ENCODE results near the gene SIMC1.
"Not testable (repeated sequence)": the region's sequence is repeated elsewhere in the genome, so short reads cannot be mapped to it uniquely, and the experiment has no call there.

Gene SIMC1

GRCh38 chr5:176194238-176195083 is 43.8 kb upstream of the SIMC1 start:
- not testable (repeated sequence) for H3K9ac ChIP-seq; H3K27me3 ChIP-seq (ENCODE audit: control insufficient read depth, insufficient read depth, low read length); H3K4me3 ChIP-seq (ENCODE audit: low read depth, low read length); H3K4me1 ChIP-seq; H2AFZ ChIP-seq; H3K36me3 ChIP-seq (ENCODE audit: control insufficient read depth, insufficient read depth, low read length); H3K79me2 ChIP-seq; H3K27ac ChIP-seq; H3K4me2 ChIP-seq (ENCODE audit: low read length); H3K9me3 ChIP-seq (ENCODE audit: control insufficient read depth, low read length)

DNA sequence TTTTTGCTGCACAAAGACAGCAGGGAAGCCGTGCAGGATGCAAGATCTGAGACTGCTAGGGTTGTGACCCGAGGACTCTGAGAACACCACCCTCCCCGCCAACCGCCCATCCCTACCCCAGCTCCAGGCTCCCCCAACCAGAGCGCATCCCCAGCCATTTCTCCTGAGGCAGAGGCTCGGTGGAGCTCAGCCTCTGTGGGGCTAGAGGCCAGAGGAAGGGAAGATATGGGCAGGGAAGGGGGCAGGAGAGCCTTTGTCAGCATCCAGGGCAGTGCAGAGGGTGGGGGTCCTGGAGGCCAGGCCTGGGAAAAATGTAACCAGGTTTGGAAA is 43.2 kb upstream of the SIMC1 start:
- not testable (repeated sequence) for H2AFZ ChIP-seq; H3K4me2 ChIP-seq (ENCODE audit: low read length); H3K9ac ChIP-seq; H3K27me3 ChIP-seq (ENCODE audit: control insufficient read depth, insufficient read depth, low read length); H3K9me3 ChIP-seq (ENCODE audit: control insufficient read depth, low read length); H3K4me3 ChIP-seq (ENCODE audit: low read depth, low read length); H3K36me3 ChIP-seq (ENCODE audit: control insufficient read depth, insufficient read depth, low read length); H3K27ac ChIP-seq; H3K4me1 ChIP-seq; H3K79me2 ChIP-seq

GRCh38 chr5:176195487-176196207 is 42.6 kb upstream of the SIMC1 start:
- H3K4me3 ChIP-seq (ENCODE audit: low read depth, low read length); H3K4me1 ChIP-seq; H3K27ac ChIP-seq; H3K36me3 ChIP-seq (ENCODE audit: control insufficient read depth, insufficient read depth, low read length); H2AFZ ChIP-seq; H3K79me2 ChIP-seq; H3K27me3 ChIP-seq (ENCODE audit: control insufficient read depth, insufficient read depth, low read length); H3K9me3 ChIP-seq (ENCODE audit: control insufficient read depth, low read length); H3K4me2 ChIP-seq (ENCODE audit: low read length); H3K9ac ChIP-seq: not testable (repeated sequence)

GRCh38 chr5:176196781-176197180 is 41.4 kb upstream of the SIMC1 start:
- not testable (repeated sequence) for H2AFZ ChIP-seq; H3K27me3 ChIP-seq (ENCODE audit: control insufficient read depth, insufficient read depth, low read length); H3K4me1 ChIP-seq; H3K4me2 ChIP-seq (ENCODE audit: low read length); H3K27ac ChIP-seq; H3K9ac ChIP-seq; H3K9me3 ChIP-seq (ENCODE audit: control insufficient read depth, low read length); H3K79me2 ChIP-seq; H3K36me3 ChIP-seq (ENCODE audit: control insufficient read depth, insufficient read depth, low read length); H3K4me3 ChIP-seq (ENCODE audit: low read depth, low read length)

DNA sequence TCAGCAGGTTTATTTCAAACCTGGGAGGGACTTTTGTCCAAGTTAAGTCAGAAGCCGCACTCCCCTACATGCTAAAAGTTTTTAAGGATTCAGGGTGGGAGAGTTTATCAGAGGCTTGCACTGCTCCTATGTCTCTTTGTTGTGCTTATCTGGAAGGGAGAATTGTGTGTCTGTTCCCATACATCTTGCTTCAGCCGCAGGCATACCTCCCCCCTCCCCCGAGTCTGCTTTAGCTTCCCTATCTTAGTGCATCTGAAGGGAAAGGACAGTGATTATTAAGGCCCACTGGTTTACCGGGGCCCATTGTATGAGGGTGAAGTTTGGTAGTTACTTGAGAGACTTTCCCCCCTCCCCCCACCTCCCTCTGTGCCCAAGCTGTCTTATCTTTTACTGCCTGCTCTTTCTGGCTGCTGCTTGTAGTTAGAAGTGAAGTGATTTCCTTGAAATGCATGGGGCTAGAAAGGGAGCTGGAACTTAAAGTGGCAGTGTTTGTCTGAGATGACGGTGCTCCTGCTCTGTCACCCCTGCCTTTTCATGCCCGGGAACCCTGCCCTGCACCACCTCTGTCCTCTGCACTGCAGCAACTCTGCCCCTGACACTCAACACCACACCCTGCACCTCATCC is 40.9 kb upstream of the SIMC1 start:
- not testable (repeated sequence) for H3K36me3 ChIP-seq (ENCODE audit: control insufficient read depth, insufficient read depth, low read length); H2AFZ ChIP-seq; H3K27ac ChIP-seq; H3K79me2 ChIP-seq; H3K27me3 ChIP-seq (ENCODE audit: control insufficient read depth, insufficient read depth, low read length); H3K9ac ChIP-seq; H3K4me2 ChIP-seq (ENCODE audit: low read length); H3K9me3 ChIP-seq (ENCODE audit: control insufficient read depth, low read length); H3K4me1 ChIP-seq; H3K4me3 ChIP-seq (ENCODE audit: low read depth, low read length)

GRCh38 chr5:176198299-176198698 is 39.9 kb upstream of the SIMC1 start:
- H3K9me3 ChIP-seq (ENCODE audit: control insufficient read depth, low read length); H2AFZ ChIP-seq; H3K9ac ChIP-seq; H3K4me2 ChIP-seq (ENCODE audit: low read length); H3K4me3 ChIP-seq (ENCODE audit: low read depth, low read length); H3K27ac ChIP-seq; H3K79me2 ChIP-seq; H3K36me3 ChIP-seq (ENCODE audit: control insufficient read depth, insufficient read depth, low read length); H3K4me1 ChIP-seq; H3K27me3 ChIP-seq (ENCODE audit: control insufficient read depth, insufficient read depth, low read length): not testable (repeated sequence)

DNA sequence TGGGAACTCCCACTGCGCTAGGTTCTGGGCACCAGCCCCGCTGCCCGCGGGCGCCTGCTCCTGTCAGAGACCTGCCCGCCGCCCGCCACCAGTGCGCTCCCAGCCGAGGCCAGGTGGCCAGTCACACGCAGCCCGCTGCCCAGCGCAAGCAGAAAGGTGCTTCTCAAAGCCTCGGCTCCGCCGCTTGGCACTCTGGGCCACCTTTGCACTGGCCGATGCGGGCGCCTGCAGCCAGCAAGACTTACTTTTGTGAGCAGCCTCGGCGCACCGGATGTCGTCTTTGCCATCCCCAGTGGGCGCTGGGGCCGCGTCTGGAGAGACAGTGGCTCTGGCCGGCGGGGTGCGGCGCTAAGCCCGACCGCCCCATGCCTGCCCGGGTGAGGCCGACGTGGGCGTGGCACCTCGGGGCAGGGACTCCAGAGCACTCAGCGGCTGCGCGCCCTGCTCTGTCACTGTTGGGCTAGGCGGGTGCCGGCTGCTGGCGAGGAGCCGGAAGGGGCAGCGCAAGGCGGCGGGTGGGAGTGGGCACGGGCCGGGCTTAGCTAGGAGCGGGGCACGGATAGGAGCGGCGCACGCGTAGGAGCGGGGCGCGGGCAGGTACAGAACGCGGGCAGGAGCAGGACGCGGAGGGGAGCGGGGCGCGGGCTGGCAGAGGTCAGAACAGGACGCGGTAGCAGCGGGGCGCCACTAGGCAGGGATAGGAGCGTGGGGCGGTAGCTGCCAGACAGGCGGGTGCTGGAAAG is 39.1 kb upstream of the SIMC1 start:
- Histone ChIP-seq H2AFZ (peak overlapping the region; percentile 77), H3K4me2 (ENCODE audit: low read length) (peak overlapping the region; percentile 49)
- not testable (repeated sequence) for H3K9ac ChIP-seq; H3K4me1 ChIP-seq; H3K36me3 ChIP-seq (ENCODE audit: control insufficient read depth, insufficient read depth, low read length); H3K9me3 ChIP-seq (ENCODE audit: control insufficient read depth, low read length); H3K4me3 ChIP-seq (ENCODE audit: low read depth, low read length); H3K79me2 ChIP-seq; H3K27me3 ChIP-seq (ENCODE audit: control insufficient read depth, insufficient read depth, low read length); H3K27ac ChIP-seq

GRCh38 chr5:176199803-176200399 is 38.3 kb upstream of the SIMC1 start:
- H2AFZ ChIP-seq; H3K9me3 ChIP-seq (ENCODE audit: control insufficient read depth, low read length); H3K27me3 ChIP-seq (ENCODE audit: control insufficient read depth, insufficient read depth, low read length); H3K4me2 ChIP-seq (ENCODE audit: low read length); H3K36me3 ChIP-seq (ENCODE audit: control insufficient read depth, insufficient read depth, low read length); H3K79me2 ChIP-seq; H3K4me1 ChIP-seq; H3K4me3 ChIP-seq (ENCODE audit: low read depth, low read length); H3K27ac ChIP-seq; H3K9ac ChIP-seq: not testable (repeated sequence)
